Neural crest cell (in vitro differentiated cells): ENCODE data around the gene SMCO1. TPM values are rescaled to one million over a fixed set of nuclear protein-coding genes. Genes with fewer than 3 reads are reported as not detected.

Experiments
- DNase-seq: peaks from one replicate; pipeline ENCODE4 v3.0.0; 2021; ENCODE audit warnings: low read depth, mixed read lengths, low spot score
- H3K27ac Mint-ChIP-seq: one replicate; pipeline ENCODE4 v1.8.0; 2021; ENCODE audit warnings: mild to moderate bottlenecking, mixed read lengths; ENCODE audit not compliant: unreplicated experiment
- H3K27me3 Mint-ChIP-seq: 2 replicates; pipeline ENCODE4 v1.8.0; 2021; ENCODE audit warnings: low read depth, mild to moderate bottlenecking, mixed read lengths
- H3K36me3 Mint-ChIP-seq: 2 replicates; pipeline ENCODE4 v1.8.0; 2021; ENCODE audit warnings: low read depth, mild to moderate bottlenecking, mixed read lengths
- H3K4me1 Mint-ChIP-seq: 2 replicates; pipeline ENCODE4 v1.8.0; 2021; ENCODE audit warnings: mixed read lengths
- H3K4me3 Mint-ChIP-seq: one replicate; pipeline ENCODE4 v1.8.0; 2021; ENCODE audit warnings: mild to moderate bottlenecking, mixed read lengths
- H3K9me3 Mint-ChIP-seq: 2 replicates; pipeline ENCODE4 v1.8.0; 2021; ENCODE audit warnings: mixed read lengths
- CTCF ChIP-seq: fragments of 200-600 bp; sonication (generic); conservative IDR thresholded peaks from 2 replicates; pipeline ENCODE4 v1.5.0; 2021; ENCODE audit warnings: antibody characterized with exemption, mild to moderate bottlenecking
- long read RNA-seq: library from polyadenylated mRNA; unstranded; transcript quantifications from one replicate; pipeline ENCODE4 v2.0.0, GENCODE V29; 2020
- total RNA-seq: library from RNA; stranded (reverse); gene quantifications from 2 replicates; pipeline ENCODE4 v1.2.1, GENCODE V29; 2021

SMCO1 gene
- total RNA-seq: not detected in 2 replicates
- long read RNA-seq: 0 reads

GRCh38 chr3:196514913-196515621, at the start of gene SMCO1:
Gene SMCO1, minus strand, starts transcription at chr3:196515346. Its CDS starts 137 bp downstream, at chr3:196515209.
- Mint-ChIP-seq H3K4me1 (no peaks in the 10 kb centered on the region), H3K27me3 (peaks cover 9% of the 10 kb centered on the region), H3K9me3 (peaks cover 26% of the 10 kb centered on the region), H3K4me3 (no peak within 1 kb of the TSS), H3K36me3 (peaks cover 12% of the 10 kb centered on the region), H3K27ac (no peak within 1 kb of the TSS)
- no peak for TF ChIP-seq CTCF
- no peak for DNase-seq

- Mint-ChIP-seq H3K9me3 (no peaks in the 10 kb centered on the region), H3K27ac (no peak overlapping the region), H3K4me1 (peaks cover 12% of the 10 kb centered on the region), H3K36me3 (no peaks in the 10 kb centered on the region), H3K4me3 (peak overlapping the region; percentile 64), H3K27me3 (no peaks in the 10 kb centered on the region)
- no peak for TF ChIP-seq CTCF
- DNase-seq: no peak
Observed at GRCh38 chr3:196563721-196564225, 48.6 kb upstream of the SMCO1 start.

GRCh38 chr3:196559826-196560225, 44.7 kb upstream of the SMCO1 start:
- no peak for DNase-seq
- no peak overlapping the region for H3K4me3 Mint-ChIP-seq
- H3K36me3 Mint-ChIP-seq: no peaks in the 10 kb centered on the region
- no peaks in the 10 kb centered on the region for H3K27me3 Mint-ChIP-seq
- no peaks in the 10 kb centered on the region for H3K4me1 Mint-ChIP-seq
- no peak for TF ChIP-seq CTCF
- H3K27ac Mint-ChIP-seq: no peak overlapping the region
- H3K9me3 Mint-ChIP-seq: no peaks in the 10 kb centered on the region

GRCh38 chr3:196558476-196558875, 43.3 kb upstream of the SMCO1 start:
- Mint-ChIP-seq H3K27me3 (no peaks in the 10 kb centered on the region), H3K36me3 (no peaks in the 10 kb centered on the region), H3K27ac (no peak overlapping the region), H3K4me3 (no peak overlapping the region), H3K4me1 (no peaks in the 10 kb centered on the region), H3K9me3 (no peaks in the 10 kb centered on the region)
- no peak for DNase-seq
- no peak for TF ChIP-seq CTCF

- TF ChIP-seq CTCF: no peak
- no peak overlapping the region for H3K27ac Mint-ChIP-seq
- no peaks in the 10 kb centered on the region for H3K36me3 Mint-ChIP-seq
- H3K4me1 Mint-ChIP-seq: no peaks in the 10 kb centered on the region
- H3K9me3 Mint-ChIP-seq: no peaks in the 10 kb centered on the region
- no peaks in the 10 kb centered on the region for H3K27me3 Mint-ChIP-seq
- no peak for DNase-seq
- no peak overlapping the region for H3K4me3 Mint-ChIP-seq
Observed at GRCh38 chr3:196557236-196557635, 42.1 kb upstream of the SMCO1 start.
